ENCODE data around the gene SEZ6.
"Not testable (repeated sequence)": the region's sequence is repeated elsewhere in the genome, so short reads cannot be mapped to it uniquely, and the experiment has no call there.

The SEZ6 gene

GRCh38 chr17:28951428-28951990, 54.3 kb downstream of the SEZ6 start, which contains the start of gene PHF12:
TSS of gene PHF12 (minus strand) at chr17:28951518. CDS start at chr17:28950960, 558 bp downstream.
- DNase-seq = peak; percentile 98 to 100 (median 100)

- peak in 1 of 6 experiments; percentile 68 for DNase-seq
These were observed 54.9 kb downstream of the SEZ6 start for GRCh38 chr17:28950752-28951427.

- peak; percentile 40 to 69 (median 64) for DNase-seq
These were observed 55.6 kb downstream of the SEZ6 start for GRCh38 chr17:28950017-28950751.

- DNase-seq = peak; percentile 30 to 77 (median 64)
These were observed 56.4 kb downstream of the SEZ6 start for GRCh38 chr17:28949185-28950016.

- DNase-seq = no peak
These were observed 57.0 kb downstream of the SEZ6 start for GRCh38 chr17:28948873-28949184.

- no peak for DNase-seq
These were observed 57.5 kb downstream of the SEZ6 start for GRCh38 chr17:28948342-28948741.

- peak in 1 of 6 experiments; percentile 11 for DNase-seq
These were observed 58.2 kb downstream of the SEZ6 start for GRCh38 chr17:28947639-28948038.

- no peak for DNase-seq
These were observed 59.6 kb downstream of the SEZ6 start for GRCh38 chr17:28946239-28946638.

GRCh38 chr17:28944862-28945741, 60.7 kb downstream of the SEZ6 start:
- DNase-seq = no peak

- no peak for DNase-seq
These were observed 61.5 kb downstream of the SEZ6 start for GRCh38 chr17:28944343-28944742.

- DNase-seq = no peak
These were observed 62.9 kb downstream of the SEZ6 start for GRCh38 chr17:28942925-28943324.

GRCh38 chr17:28941251-28941650, 64.6 kb downstream of the SEZ6 start:
- DNase-seq = no peak

- DNase-seq = no peak
These were observed 65.2 kb downstream of the SEZ6 start for GRCh38 chr17:28940675-28941074.

- peak in 1 of 6 experiments; percentile 1 for DNase-seq
These were observed 65.7 kb downstream of the SEZ6 start for GRCh38 chr17:28940142-28940541.

GRCh38 chr17:28938552-28938951, 67.3 kb downstream of the SEZ6 start:
- DNase-seq = no peak

GRCh38 chr17:28937044-28937729, 68.6 kb downstream of the SEZ6 start:
- no peak for DNase-seq

- DNase-seq = no peak
These were observed 69.9 kb downstream of the SEZ6 start for GRCh38 chr17:28935744-28936460.

GRCh38 chr17:28934508-28934907, 71.3 kb downstream of the SEZ6 start:
- DNase-seq = not testable (repeated sequence)

GRCh38 chr17:28929787-28930186, 76.0 kb downstream of the SEZ6 start:
- no peak for DNase-seq

- DNase-seq = no peak
These were observed 77.8 kb downstream of the SEZ6 start for GRCh38 chr17:28928061-28928460.

- DNase-seq = no peak
These were observed 79.0 kb downstream of the SEZ6 start for GRCh38 chr17:28926786-28927185.
